NCI-H1694 (cell line): ENCODE data around the gene FCHSD2.
"Not testable (repeated sequence)": the region's sequence is repeated elsewhere in the genome, so short reads cannot be mapped to it uniquely, and the experiment has no call there.

Experiments used
- DNase-seq: peaks from one replicate; lab custom pipeline; 2025; lab: John Stamatoyannopoulos, UW

FCHSD2 gene

GRCh38 chr11:72833811-72834493 lies 308.2 kb downstream of the FCHSD2 start:
- no peak for DNase-seq

DNA sequence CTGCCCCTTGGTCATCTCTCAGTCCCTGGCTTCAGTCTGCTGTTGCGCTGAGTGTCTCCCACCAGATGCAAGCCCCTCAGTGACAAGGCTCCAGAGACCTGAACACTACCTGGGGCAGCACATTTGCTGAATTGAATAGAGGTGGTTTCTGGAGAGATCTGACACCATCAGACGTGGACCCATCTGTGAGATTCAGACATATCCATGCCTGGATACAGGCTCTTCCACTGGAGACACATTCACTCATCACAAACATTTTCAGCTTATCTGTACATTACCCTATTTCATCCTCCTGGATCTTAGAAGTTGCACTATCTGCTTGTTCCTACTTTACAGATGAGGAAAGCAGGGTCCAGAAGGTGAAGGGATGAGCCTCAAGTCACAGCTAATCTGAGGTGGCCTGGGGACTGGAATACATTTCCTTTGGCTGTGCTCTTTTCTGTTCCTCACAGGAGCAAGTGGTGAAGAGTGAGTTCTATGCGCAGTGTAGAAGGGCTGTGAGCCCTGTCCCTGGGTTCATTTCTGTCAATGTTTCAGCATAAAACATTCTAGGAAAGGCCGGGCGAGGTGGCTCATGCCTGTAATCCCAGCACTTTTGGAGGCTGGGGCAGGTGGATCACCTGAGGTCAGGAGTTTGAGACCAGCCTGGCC lies 308.9 kb downstream of the FCHSD2 start:
- DNase-seq: no peak

GRCh38 chr11:72832301-72833082 lies 309.6 kb downstream of the FCHSD2 start:
- no peak for DNase-seq

GRCh38 chr11:72831521-72832300 lies 310.4 kb downstream of the FCHSD2 start:
- DNase-seq: peak; percentile 70

DNA sequence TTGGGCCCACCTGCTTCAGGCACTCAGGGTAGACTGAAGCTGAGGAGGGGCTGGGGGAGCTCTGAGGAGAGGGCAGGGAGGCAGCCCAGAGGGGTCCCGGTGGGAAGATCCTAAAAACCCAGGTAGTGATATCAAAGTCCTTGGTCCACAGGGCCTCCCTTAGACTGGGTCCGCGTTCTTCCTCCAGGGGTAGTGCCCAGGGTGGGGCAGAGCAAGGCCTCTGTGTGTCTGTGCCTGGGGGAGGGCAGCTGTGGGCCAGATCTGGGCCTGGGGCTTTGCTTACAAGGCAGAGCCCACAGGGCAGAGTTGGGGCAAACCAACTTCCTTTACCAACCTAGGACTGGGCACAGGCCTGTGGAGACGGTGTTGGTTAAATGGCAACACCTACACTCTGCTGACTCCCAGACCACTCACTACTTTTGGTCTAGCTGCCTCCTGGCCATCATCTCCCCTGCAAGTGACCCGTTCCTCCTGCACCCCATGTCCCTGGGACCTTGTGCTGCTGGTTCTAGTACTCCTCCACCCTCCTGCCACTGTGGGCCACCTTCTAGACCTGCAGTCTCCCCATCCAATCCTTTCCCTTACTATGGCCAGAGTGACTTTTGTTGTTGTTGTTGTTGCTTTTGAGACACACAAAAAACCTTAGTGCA lies 312.1 kb downstream of the FCHSD2 start:
- no peak for DNase-seq

DNA sequence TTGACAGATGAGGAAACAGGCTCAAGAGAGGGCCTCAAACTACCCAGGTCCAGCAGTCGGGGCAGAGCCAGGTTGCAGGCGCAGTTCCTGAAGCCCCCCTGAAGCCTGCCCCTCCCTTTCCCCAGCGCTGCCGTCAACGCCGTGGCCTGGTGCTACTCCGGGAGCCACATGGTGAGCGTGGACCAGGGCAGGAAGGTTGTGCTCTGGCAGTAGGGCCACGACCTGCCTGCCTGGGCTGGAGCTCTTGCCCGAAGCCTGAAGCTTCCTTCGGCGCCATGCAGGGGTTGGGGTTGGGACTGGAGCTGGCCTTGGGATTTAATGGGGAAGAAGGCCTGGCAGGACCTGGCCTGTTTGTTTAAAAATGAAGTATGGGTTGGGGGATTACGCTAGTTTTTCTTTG lies 312.9 kb downstream of the FCHSD2 start:
- no peak for DNase-seq

DNA sequence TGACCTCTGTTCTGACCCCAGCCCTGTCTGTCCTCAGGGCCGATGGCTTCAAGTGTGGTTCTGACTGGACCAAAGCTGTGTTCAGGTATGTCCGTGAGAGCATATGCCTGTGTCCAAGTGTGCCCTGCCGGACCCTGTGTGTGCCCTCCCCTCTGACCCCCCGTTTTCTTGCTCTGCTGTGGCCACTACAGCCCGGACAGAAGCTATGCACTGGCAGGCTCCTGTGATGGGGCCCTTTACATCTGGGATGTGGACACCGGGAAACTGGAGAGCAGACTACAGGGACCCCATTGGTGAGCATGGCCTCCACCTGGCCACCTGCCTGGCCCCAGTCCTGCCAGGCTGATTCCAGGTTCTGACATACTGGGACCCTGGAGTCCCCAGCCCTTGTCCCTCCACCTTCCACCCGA lies 313.4 kb downstream of the FCHSD2 start:
- no peak for DNase-seq

- no peak for DNase-seq
Observed at GRCh38 chr11:72828081-72828567, 314.0 kb downstream of the FCHSD2 start.

DNA sequence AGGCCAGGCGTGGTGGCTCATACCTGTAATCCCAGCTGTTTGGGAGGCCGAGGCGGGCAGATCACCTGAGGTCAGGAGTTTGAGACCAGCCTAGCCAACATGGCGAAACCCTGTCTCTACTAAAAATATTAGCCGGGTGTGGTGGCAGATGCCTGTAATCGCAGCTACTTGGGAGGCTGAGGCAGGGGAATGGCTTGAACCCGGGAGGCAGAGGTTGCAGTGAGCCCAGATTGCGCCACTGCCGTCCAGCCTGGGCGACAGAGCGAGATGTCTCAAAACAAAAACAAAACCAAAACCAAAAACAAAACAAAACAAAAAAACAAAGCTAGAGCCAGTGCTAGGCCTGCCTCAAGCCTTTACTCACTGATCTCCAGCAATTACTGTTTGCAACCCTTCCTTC lies 314.5 kb downstream of the FCHSD2 start:
- DNase-seq: not testable (repeated sequence)

DNA sequence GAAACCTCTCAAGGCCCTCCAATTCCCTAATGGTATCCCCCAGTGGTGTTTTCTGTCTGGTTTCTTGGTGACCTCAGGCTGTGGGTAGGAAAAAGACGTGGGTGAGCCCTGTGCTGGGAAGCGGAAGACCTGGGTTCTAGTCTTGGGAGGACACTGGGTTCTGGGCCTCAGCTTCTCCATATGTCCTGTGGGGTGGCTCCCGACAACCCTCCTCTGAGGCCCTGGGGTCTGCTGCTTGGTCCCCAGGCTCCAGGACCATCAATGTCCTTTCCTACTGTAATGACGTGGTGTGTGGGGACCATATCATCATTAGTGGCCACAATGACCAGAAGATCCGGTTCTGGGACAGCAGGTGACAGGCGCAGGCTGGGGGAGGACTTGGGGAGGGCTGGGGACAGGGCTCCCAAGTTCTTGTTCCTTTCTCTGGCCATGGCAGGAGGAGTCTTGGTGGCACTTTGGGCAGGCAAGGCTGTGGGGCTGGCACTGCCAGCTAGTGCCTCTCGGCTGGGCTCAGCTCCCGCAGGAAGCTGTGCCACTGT lies 315.1 kb downstream of the FCHSD2 start:
- no peak for DNase-seq

- DNase-seq: no peak
Observed at GRCh38 chr11:72826191-72826941, 315.8 kb downstream of the FCHSD2 start.

- no peak for DNase-seq
Observed at GRCh38 chr11:72825661-72826060, 316.5 kb downstream of the FCHSD2 start.

DNA sequence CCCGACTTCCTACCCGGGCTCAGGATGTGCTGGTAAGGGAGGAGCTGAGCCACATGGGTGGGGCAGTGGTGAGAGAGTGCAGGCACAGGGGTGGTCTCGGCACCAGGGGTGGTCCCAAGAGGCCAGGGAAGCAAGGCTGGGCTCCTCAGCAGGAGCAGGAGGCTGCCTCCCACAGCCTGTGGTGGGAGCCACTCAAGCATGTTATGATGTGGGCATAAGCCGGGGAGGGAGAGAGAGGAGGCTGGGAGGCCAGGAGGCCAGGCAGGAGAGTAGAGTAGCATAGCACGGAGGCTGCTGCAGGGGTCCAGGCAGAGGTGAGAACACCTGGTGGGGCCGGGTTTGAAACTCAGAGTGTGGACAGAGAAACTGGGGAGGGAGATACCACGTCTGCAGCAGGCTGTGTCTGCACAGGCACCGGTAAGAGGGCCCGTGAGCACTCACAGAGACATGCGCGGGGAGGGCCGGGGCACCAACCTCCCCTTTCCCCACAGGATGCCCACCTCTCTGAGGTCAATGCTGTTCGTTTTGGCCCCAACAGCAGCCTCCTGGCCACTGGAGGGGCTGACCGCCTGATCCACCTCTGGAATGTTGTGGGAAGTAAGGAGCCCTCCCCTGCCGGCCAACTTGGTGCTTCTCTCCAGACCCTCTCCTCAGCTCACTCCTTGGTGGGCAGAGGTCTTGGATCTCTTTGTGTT lies 317.2 kb downstream of the FCHSD2 start:
- no peak for DNase-seq

DNA sequence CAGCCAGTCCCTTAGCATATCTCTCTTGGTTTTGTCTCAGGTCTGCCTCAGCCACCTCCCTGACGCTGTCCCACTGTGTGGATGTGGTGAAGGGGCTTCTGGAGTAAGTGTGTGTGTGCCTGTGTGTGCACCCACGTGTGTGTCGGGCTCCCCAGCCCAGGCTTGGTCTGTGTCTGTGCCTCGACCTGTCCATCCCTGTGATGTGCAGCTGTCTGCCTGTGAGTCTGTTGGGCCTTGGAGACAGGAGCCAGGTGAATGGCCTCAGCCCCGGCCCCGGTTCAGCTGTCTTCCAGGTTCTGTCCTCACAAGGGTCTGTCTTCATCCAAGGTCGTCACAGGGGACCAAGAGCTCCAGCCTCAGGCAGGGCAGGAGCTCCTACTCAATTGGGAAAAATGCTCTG lies 318.1 kb downstream of the FCHSD2 start:
- DNase-seq: no peak

DNA sequence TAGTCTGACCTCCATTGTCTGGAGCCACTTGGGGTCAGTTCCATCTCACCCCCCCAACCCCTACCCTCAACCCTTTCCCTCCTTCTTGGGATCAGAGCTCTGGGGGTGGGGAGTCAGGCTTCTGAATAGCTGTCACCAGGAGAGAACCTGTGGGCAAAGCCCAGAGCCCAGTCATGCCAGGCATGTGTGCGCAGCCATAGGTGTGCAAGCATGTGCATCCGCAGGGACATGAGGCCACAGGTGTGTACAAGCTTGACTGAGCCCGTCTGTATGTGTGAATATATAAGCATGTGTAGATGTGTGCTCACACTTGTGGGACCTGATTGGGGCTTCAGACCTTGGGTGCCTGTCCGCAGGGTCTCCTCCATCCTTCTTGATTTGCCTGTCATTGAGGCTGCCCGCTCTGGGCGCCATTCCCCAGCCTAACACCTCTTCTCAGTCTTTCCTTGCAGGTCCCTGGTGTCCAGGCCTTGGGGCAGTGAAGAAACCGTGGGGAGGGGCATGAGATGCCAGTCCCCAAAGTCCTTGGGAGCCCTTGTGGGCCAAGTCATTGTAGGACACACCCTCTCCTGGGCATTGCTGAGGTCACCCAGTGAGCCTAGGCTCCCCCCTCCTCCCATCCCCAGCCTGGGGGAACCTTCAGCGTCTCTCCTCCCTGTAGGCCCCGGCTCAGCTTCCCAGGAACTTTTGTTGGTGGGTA lies 318.9 kb downstream of the FCHSD2 start:
- no peak for DNase-seq

GRCh38 chr11:72821920-72822799 lies 320.0 kb downstream of the FCHSD2 start:
- peak; percentile 71 for DNase-seq

DNA sequence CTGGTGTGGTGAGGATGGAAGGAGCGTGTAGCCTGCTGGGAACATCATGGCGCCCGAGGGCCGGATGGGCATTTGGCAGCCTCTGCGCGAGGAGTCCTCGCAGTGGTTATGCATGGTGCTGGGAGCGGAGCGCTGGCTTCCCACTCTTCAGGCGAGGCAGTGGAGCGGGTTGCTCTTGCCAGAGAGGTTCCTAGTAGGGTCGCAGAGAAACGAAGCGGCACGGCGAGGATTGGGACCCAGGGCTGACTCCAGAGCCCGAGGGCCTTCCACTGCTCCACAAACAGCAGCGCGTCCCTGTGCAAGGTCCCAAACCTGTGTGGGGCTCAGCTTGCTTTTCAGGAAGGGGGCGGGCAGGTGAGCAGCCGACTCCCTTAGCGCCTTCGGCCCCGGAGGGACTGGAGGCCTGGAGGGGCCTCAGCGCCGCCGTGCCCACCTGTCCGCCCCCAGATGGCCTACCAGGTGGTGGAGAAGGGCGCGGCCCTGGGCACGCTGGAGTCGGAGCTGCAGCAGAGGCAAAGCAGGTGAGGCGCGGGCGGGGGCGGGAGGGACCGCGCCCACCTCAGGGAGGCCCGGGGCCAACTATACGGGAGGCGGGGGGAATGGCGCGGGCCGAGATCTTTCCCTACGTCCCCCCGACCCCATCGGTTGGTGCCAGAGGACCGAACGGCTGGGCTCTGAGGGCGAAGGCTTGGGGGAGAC lies 320.7 kb downstream of the FCHSD2 start:
- no peak for DNase-seq
